ENCODE measurements around the gene CSF1. TPM values are rescaled to one million over a fixed set of nuclear protein-coding genes. Genes with fewer than 3 reads are reported as not detected.

CSF1 gene
- total and polyA plus RNA-seq, 7 donors, result 3.0 to 118 (median 21.8) TPM

GRCh38 chr1:109886827-109887226 lies 23.8 kb upstream of the CSF1 start:
- no peaks in the 10 kb centered on the region for H3K9me3 ChIP-seq
- no peak overlapping the region for H3K27ac ChIP-seq
- TF ChIP-seq EP300 (IDR thresholded peaks at IDR 0.05), result no peak
- TF ChIP-seq CTCF (IDR thresholded peaks at IDR 0.05), result no peak
- TF ChIP-seq POLR2AphosphoS5 (IDR thresholded peaks at IDR 0.05), result no peak
- TF ChIP-seq POLR2A (IDR thresholded peaks at IDR 0.05), result no peak
- WGBS, 2 donors, result 60 to 83% methylated on average over 5 of the region's 5 CpGs
- peaks cover 0 to 14% (median 4%) of the 10 kb centered on the region in 4 donors for H3K4me1 ChIP-seq
- H3K36me3 ChIP-seq, result no peaks in the 10 kb centered on the region
- no peaks in the 10 kb centered on the region for H3K27me3 ChIP-seq
- DNase-seq, result no peak
- H3K4me3 ChIP-seq, result no peak overlapping the region
- intact Hi-C loops (cut with DNase I), result no loop called here

- no peaks in the 10 kb centered on the region for H3K36me3 ChIP-seq
- intact Hi-C loops (cut with DNase I), result no loop called here
- no peak overlapping the region for H3K4me3 ChIP-seq
- DNase-seq, result no peak
- 81 to 82% methylated on average over 8 of the region's 8 CpGs for WGBS, 2 donors
- H3K4me1 ChIP-seq, result peaks cover 0 to 14% (median 6%) of the 10 kb centered on the region in 4 donors
- H3K27ac ChIP-seq, result no peak overlapping the region
- no peaks in the 10 kb centered on the region for H3K9me3 ChIP-seq
- H3K27me3 ChIP-seq, result no peaks in the 10 kb centered on the region
- TF ChIP-seq POLR2A (IDR thresholded peaks at IDR 0.05) (no peak), CTCF (IDR thresholded peaks at IDR 0.05) (no peak), EP300 (IDR thresholded peaks at IDR 0.05) (no peak), POLR2AphosphoS5 (IDR thresholded peaks at IDR 0.05) (no peak)
These were observed 23.4 kb upstream of the CSF1 start for GRCh38 chr1:109887271-109887670.

- Histone ChIP-seq H3K9me3 (no peaks in the 10 kb centered on the region), H3K27me3 (no peaks in the 10 kb centered on the region), H3K27ac (no peak overlapping the region), H3K4me3 (no peak overlapping the region), H3K36me3 (no peaks in the 10 kb centered on the region), H3K4me1 (peaks cover 0 to 14% (median 11%) of the 10 kb centered on the region in 4 donors)
- intact Hi-C loops (cut with DNase I), result no loop called here
- WGBS, 2 donors, result 57 to 85% methylated on average over 10 of the region's 10 CpGs
- TF ChIP-seq EP300 (IDR thresholded peaks at IDR 0.05) (no peak), POLR2AphosphoS5 (IDR thresholded peaks at IDR 0.05) (no peak), CTCF (IDR thresholded peaks at IDR 0.05) (no peak), POLR2A (IDR thresholded peaks at IDR 0.05) (no peak)
- DNase-seq, result no peak
These were observed 22.8 kb upstream of the CSF1 start for GRCh38 chr1:109887884-109888283.

- intact Hi-C loops (cut with DNase I), result no loop called here
- TF ChIP-seq POLR2AphosphoS5 (IDR thresholded peaks at IDR 0.05), result no peak
- TF ChIP-seq EP300 (IDR thresholded peaks at IDR 0.05), result no peak
- TF ChIP-seq CTCF (IDR thresholded peaks at IDR 0.05), result no peak
- no peak for TF ChIP-seq POLR2A (IDR thresholded peaks at IDR 0.05)
- WGBS, 2 donors, result 94% methylated on average over 3 of the region's 3 CpGs
These were observed 21.6 kb upstream of the CSF1 start for GRCh38 chr1:109889094-109889493.

More at GRCh38 chr1:109889094-109889493, 21.6 kb upstream of the CSF1 start:
- no peak overlapping the region for H3K4me3 ChIP-seq
- no peaks in the 10 kb centered on the region for H3K27me3 ChIP-seq
- DNase-seq, result no peak
- H3K27ac ChIP-seq, result no peak overlapping the region
- H3K4me1 ChIP-seq, result peaks cover 0 to 11% (median 6%) of the 10 kb centered on the region in 4 donors
- H3K9me3 ChIP-seq, result no peaks in the 10 kb centered on the region
- no peaks in the 10 kb centered on the region for H3K36me3 ChIP-seq
